HG03378 (cell line): Measurements from ENCODE around the gene NBPF1.
"Not testable (repeated sequence)": the region's sequence is repeated elsewhere in the genome, so short reads cannot be mapped to it uniquely, and the experiment has no call there.

Experiments
- ATAC-seq: cut with Tn5 transposase; IDR thresholded peaks from one replicate; pipeline ENCODE4 v1.9.1; 2021; ENCODE audit warnings: mild to moderate bottlenecking, moderate library complexity; ENCODE audit not compliant: unreplicated experiment

NBPF1 gene

DNA sequence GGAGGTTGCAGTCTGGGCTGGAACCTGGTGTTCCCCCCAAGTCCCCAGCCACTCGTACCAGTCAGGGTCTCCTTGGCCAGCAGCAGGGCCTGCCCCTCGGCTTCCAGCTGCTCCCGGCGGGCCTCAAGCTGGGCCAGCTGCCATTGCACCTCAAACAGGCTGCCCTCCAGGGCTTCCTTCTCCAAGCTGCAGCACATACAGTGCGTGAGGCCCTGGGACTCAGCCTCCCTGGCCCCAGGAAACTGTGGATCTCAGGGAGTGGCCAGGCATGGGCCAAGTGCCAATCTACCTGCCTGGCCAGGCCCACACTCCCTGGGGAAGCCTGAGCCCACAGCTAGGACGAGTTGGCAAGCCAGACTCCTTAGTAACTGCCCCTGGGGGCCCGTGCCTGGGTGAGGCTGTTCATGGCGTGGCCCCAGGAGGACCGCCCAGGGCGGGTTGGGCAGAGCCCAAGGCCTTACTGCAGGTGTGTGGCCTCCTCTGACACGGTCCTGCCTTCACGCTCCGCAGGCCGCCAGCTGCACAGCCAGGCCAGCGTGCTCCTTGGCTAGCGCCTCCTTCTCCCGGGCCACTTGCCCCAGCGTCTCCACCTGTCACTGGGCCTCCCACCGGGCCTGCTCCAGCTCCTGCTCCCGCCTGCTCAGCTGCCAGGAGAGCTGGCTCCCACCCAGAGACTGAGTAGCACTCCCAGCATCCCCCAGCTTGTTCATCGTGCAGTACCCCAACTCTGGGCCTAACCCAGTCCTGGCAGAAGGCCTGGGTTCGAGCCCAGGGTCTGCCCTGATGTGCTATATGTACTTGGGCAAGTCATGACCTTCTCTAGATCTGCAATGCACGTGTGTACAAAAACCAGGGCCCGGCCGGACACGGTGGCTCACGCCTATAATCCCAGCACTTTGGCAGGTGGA, 10.7 kb upstream of the NBPF1 start:
- not testable (repeated sequence) for ATAC-seq

DNA sequence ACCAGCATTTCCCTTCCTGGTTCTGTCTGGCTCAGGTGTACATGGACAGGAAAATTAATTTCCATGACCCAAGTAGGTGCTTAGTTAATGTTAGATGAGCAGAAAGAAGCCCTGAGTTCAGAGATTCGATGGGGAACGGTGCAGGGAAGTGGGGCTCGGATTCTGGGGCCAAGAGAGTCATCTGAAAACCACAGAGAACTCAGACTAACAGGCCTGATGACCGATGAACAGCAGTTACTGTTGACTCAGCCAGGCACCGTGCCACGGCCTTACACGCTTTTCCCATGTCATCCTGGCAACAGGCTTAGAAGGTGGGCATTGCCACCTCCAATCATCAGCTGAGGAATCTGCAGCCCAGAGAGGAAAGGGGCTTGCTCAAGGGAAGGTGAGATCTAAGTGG, 10.0 kb upstream of the NBPF1 start:
- ATAC-seq: not testable (repeated sequence)

DNA sequence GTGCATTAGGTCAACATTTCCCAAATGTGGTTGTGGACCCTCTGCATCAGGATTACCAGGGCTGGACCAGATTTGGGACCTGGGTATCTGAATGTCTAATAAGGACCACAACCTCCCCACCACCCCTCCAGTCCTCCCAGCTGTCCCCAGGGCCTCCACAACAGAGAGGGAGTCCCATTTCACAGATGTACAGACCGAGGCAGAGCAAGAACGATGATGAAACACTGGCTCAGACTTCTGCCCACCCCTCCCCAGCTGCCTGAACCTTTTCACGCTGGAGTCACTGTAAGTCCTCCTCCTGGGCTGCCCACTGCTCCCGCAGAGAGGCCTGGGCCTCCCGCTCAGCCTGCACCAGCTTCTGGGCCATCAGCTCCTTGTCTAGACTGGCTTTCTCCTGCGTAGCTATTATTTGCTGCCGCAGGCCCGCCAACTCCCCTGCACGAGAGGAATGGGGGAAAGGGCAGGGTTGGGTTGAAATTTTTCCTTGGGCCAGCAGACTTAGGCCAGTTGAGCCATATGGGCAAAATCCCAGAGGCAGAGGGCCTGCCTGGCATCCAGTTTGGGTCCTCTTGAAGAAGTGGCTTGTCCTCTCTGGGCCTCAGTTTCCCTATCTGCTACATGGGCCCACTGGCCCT, 8.4 kb upstream of the NBPF1 start:
- not testable (repeated sequence) for ATAC-seq

DNA sequence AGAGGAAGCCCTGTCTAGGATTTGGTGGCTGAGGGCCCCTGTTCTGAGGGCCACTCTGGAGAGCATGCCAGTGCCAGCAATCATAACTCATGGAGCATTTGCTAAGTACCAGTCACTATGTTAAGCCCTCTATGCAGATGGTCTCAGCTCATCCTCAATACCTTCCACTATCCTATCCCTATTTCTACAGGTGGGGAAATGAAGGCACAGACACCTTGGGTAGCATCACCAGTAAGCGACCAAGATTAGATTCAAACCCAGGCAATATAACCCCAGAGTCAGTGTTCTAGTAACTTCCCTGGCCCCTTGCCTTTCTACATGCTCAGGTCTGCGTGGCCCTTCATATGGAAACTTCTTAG, 7.9 kb upstream of the NBPF1 start:
- no peak for ATAC-seq

DNA sequence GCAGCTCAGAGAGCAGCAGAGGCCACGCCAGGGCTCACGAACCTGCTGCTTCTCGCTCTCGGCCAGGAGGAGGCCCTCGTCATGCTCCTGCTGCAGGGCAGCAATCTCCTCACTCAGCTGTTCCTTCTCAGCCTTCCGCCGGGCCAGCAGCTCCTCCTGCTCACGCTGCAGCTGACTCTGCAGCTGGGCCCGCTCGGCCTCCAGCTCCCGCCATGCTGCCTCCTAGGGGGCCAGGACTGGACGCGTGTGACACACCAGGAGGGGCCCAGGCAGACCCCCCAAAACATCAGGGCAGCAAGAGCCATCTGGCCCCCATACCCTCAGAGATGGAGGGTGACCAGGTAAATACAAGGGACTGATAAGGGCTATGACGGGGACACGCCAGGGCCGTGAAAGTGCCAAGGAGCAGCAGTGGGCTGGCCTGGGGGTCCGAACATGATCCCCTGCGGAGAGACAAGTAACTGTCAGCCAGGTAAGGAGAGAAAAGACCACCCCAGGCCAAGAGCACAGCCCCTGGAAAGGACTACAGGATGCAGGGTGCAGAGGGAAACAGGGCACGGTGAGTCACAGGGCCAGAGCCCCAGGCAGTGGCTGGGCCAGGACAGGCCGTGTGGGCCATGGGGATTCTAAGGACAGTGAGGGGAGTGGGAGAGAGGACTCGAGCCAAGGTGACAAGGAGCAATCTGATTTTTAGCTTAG, 6.6 kb upstream of the NBPF1 start:
- ATAC-seq: not testable (repeated sequence)

DNA sequence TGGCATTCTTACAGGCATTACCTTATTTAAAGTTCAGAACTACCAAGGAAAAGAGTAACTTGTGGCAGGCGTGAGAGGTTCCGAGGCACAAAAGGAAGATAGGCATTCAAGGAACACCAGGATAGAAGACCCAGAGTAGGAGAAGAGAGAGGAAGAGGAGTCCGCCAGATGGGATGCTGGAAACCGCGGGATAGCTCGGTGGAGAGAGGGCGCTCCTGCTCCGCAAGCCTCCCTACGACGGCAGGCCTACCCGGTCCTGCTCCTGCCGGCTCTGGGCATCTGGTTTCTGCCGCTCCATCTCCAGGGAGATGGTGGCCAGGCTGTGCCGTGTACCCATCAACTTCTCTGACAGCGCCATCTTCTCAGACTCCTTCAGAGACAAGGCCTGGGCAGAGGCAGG, 5.4 kb upstream of the NBPF1 start:
- no peak for ATAC-seq

DNA sequence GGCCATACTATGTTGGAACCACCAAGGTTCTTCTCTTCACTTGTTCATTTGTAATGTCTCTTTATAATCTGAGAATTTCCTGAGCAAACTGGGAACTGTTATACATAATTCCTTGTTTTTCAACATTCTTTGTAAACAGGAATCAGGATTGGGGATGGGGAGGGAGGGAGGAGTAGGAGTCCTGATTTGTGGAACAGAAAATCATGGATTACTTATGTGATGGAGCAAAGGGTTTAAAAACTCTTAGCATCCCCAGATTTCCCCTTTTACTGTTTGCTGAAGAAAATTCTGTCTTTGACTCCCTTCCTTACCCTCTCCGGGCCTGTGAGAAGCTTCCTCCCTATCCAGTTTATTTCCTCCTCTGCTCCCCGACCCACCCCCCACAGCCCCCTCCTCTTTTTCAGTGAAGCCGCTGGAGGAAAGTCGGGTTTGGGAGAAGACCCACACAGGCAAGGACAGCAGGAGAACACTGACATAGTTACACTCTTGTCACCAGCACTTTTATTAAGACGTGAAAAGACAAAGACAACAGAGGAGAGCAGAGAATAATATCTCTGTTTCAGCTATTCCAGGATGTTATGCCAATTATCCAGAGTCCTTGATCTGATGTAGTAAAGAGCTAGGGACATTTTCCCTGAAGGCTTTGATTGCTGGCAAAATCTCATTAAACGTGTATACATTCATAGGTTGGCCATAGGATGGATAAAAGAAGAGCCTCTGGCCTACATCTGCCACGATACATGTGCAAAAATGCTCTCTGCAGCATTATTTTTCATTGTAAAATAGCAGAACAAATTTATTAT, 4.6 kb upstream of the NBPF1 start:
- ATAC-seq: no peak

DNA sequence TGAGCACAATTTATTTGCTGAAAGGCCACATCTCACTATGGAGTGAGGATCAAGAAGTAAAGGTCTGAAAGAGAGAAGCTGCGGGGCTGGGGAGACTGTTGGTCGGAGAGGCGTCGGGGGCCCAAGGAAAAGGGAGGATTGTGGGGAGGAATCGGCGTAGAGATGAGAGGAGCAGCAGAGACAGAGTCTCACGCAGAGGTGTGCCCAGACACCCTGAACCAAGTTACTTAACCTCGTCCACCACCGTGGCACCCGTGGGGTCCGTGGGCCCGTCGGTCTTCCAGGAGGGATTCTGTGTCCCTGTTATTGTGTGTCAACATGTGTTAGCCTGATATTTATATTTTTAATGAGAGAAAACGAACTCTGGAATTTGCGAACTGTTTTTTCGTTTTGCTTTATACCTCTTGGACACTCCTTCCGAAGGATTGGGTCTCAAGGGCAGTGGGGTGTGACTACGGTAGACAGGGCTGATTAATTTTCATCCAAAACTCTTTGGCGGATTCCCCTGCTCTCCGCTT, 3.8 kb upstream of the NBPF1 start:
- ATAC-seq: no peak

DNA sequence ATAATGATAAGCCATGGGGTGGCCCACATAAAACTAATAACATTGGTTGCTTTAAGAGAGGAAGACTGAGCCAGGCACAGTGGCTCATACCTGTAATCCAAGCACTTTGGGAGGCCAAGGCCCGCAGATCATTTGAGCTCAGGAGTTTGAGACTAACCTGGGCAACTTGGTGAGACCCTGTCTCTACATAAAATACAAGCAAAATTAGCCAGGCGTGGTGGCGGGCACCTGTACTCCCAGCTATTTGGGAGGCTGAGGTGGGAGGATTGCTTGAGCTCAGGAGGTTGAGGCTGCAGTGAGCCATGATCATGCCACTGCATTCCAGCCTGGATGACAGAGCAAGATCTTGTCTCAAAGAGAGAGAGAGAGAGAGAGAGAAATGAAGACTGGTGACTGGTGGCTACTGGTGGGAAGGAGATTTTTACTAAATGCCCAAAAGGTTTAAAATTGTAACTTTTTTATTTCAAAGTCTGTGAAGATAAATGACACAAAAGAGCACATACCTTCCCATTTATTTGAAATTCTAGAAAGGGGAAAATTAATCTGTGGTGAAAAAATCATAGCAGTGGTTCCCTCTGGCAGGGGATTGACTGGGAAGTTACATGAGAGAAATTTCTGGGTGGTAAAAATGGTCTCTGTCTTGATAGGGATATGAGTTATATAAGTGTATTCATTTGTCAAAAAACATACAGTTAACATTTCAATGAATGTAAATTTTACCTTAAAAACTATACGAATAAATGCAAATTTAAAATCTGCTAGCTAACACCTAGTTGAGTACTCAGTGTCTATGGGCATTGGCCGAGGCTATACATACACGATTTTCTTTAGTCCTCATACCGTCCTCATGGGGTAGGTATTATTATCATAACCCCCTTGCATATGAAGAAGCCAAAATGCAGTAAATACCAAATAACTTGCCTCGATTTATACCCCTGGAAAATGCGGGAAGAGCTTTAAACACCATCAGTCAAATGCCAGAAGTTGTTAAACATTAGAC, 2.2 kb upstream of the NBPF1 start:
- ATAC-seq: no peak

DNA sequence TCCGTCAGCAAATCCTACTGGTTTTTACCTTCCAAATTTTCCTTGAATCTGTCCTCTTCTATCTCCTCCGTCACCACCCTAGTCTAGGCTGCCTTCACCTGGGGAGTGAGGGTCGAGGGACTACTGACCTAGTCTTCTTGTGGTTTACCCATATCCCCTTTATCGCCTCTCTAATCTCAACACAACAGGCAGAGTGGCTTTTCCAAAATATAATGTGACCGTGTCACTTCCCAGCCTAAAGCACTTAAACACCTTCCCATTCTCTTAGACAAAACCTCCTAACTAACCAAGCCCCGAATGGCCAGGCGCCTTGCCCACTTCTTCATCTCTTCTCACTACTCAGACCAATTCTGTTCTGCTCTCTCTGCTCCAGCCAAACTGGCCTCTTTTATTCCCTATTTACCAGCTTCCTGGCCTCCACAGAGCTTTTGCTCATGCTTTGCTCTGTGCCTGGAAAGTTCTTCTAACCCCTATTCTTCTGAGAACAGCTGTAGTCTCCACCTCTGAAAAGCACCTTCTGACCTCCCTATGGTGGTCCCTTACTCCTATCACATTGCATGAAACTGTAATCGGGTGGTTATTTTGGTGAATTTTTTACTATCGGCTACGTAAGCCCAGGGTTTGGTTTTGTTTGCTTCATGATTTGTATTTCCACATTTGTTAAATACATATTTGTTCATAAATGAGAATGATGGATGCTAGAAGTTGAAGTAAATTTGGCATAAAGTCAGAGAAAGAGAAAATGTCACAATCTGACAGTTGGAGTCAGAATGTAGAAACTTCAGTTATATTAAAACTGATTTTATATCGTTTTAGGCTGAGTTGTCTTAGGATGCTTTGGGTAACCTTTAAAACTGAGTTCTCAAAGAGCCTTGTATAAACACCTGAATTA, 1.2 kb upstream of the NBPF1 start:
- no peak for ATAC-seq

DNA sequence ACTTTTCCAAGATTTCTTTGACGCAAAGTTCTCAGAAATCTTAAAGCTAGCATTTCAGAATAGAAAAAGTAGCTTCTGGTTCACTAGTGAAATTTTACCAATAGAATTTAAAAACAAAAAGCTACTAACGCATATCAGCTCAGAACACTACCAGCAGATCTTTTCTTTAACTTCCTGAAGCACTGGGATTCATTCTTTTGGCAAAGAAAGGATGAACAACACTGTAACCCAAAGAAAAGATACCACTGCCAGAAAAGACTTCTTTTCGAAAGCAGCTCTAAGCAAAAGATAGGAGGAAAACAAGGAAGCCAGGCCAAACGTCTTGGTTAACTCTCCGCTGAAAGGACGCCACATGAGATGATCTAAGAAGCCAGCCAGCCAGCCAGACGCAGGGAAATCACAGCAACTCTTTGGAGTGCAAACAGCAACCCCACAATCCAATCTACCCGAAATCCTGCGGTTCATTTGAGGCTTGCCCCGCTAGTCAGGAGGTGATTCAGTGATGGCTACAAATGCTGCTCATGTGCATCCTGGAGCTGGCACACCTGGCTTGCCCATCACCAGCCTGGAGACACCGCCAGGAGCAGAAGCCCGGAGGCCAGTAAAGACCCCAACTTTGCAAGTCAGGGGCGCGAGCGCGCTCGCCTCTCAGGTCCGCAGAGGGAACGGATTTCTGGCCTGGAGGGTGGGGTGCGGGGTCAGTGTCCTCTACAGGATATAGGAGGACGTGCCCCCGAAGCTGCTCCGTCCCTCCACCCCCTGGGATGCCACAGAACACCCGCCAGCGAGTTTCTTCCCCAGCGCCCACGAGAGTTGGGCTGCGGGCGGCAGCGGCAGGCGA, 812 bp downstream of the NBPF1 start:
- ATAC-seq: no peak

DNA sequence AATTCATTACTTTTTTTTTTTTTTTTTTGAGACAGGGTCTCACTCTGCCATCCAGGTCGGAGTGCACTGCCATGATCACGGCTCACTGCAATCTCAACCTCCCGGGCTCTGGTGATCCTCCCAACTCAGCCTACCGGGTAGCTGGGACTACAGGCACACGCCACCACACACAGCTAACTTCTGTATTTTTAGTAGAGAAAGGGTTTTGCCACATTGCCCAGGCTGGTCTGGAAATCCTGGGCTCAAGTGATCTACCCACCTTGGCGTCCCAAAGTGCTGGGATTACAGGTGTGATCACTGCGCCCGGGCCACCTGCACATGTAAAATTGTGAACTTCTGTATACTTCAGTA, 1.4 kb downstream of the NBPF1 start:
- ATAC-seq: not testable (repeated sequence)

DNA sequence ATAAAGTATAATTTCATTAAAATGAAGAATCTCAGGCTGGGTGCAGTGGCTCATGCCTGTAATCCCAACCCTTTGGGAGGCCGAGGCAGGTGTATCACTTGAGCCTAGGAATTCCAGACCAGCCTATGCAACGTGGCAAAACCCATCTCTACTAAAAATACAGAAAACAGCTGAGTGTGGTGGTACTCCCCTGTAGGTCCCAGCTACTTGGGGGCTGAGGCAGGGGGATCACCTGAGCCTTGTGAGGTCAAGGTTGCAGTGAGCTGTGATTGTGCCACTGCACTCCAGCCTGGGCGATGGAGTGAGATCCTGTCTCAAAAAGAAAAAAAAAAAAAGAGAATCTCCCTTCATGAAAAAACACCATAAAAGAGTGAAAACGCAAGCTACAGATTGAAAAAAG, 2.2 kb downstream of the NBPF1 start:
- not testable (repeated sequence) for ATAC-seq

DNA sequence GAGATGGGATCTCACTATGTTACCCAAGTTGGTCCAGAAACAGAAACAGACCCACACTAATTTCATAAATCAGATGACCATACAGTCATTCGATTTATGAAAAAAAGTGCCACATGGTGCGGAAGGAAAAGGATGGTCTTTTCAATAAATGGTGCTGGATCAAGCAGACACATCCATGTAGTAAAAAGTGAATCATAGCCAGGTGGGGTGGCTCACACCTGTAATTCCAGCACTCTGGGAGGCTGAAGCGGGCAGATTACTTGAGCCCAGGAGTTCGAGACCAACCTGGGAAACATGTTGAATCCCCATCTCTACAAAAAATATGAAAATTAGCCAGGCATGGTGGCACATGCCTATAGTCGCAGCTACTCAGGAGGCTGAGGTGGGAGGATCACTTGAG, 2.8 kb downstream of the NBPF1 start:
- not testable (repeated sequence) for ATAC-seq

DNA sequence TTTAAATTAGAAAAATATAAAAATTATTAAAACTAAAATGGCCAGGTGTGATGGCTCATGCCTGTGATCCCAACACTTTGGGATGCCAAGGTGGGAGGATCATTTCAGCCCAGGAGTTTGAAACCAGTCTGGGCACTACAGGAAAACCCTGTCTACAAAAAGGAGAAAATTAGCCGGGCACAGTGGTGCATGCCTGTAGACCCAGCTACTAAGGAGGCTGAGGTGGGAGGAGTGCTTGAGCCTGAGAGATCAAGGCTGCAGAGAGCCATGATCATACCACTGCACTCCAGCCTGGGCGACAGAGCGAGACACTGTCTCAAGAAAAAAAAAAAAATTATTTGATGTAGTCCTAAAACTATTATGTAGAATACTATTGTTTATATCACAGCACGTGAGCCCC, 3.6 kb downstream of the NBPF1 start:
- ATAC-seq: not testable (repeated sequence)

DNA sequence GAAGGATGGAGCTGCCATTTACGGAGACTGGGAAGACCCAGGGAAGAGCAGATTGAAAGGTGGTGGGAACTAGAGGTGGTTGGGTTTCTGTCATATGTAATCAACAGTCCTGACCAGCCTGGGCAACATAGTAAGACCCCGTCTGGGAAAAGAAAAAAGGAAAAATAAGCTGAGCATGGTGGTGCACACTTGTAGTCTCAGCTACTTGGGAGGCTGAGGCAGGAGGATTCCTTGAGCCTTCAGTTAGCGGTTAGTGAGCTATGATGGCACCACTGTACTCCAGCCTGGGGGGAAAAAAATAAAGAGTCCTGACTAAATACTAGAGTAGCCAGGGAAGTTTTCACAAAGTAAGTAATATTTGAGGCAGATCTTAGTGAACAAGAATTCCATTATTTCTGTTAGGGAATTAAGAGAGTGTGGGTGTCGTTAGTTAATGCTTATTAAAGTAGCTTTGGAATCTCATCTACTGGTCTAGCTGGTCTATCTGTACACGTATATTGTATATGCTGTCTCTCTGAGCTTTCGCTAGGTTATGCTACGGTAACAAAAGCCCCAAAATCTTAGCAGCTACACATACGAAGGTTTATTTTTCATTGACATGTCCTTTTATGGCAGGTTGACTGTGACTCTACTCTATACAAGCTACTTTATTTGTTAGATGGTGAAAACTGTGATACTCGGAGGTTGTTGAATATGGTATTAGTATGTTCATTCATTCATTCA, 4.4 kb downstream of the NBPF1 start:
- no peak for ATAC-seq
